Small intestine (tissue), 7 donors: ENCODE data around the gene ZNF710. TPM values are rescaled to one million over a fixed set of nuclear protein-coding genes. Genes with fewer than 3 reads are reported as not detected.

Source experiments
- DNase-seq, 2 donors: peaks; one replicate each; pipeline versions ENCODE4 v3.0.0 to v3.0.0-alpha.2; 2013
- FAIRE-seq: peaks from 2 replicates; lab custom pipeline; 2012; peaks lifted over from hg19 to GRCh38; lab: Jason Lieb, UNC
- H3K27ac ChIP-seq, 3 donors: one replicate each; pipeline ENCODE4 v1.5.1; 2013; ENCODE audit warnings: low read length in 2 of 3, mild to moderate bottlenecking in 2 of 3, control low read depth in 1 of 3, inconsistent platforms in 1 of 3, low read depth in 1 of 3, moderate library complexity in 1 of 3
- H3K27me3 ChIP-seq, 3 donors: one replicate each; pipeline ENCODE4 v1.6.1; 2013; ENCODE audit warnings: low read length in 3 of 3, inconsistent platforms in 1 of 3; ENCODE audit not compliant: control insufficient read depth in 3 of 3, insufficient read depth in 3 of 3
- H3K36me3 ChIP-seq, 3 donors: one replicate each; pipeline ENCODE4 v1.6.1; 2013; ENCODE audit warnings: low read length in 3 of 3, inconsistent platforms in 1 of 3, low read depth in 1 of 3, mild to moderate bottlenecking in 1 of 3, moderate library complexity in 1 of 3; ENCODE audit not compliant: control insufficient read depth in 3 of 3, insufficient read depth in 2 of 3
- H3K4me1 ChIP-seq, 3 donors: one replicate each; pipeline ENCODE4 v1.6.1; 2013; ENCODE audit warnings: low read length in 2 of 3, inconsistent platforms in 1 of 3, low read depth in 1 of 3, mild to moderate bottlenecking in 1 of 3, moderate library complexity in 1 of 3; ENCODE audit not compliant: control insufficient read depth in 3 of 3, insufficient read depth in 2 of 3
- H3K4me3 ChIP-seq, 3 donors: one replicate each; pipeline ENCODE4 v1.5.1; 2013; ENCODE audit warnings: low read length in 3 of 3, control low read depth in 1 of 3, inconsistent platforms in 1 of 3, low read depth in 1 of 3, mild to moderate bottlenecking in 1 of 3, moderate library complexity in 1 of 3
- H3K9me3 ChIP-seq, 2 donors: one replicate each; pipeline ENCODE4 v1.6.1; 2013; ENCODE audit warnings: low read depth in 1 of 2, low read length in 1 of 2; ENCODE audit not compliant: control insufficient read depth in 2 of 2, insufficient read depth in 1 of 2
- WGBS, 3 donors: extraction: QIAGEN DNeasy Blood & Tissue Kit; methylation state at CpG; one replicate each; pipeline ENCODE4 v1.1.7; 2013; 5-methylcytosine and 5-hydroxymethylcytosine counted together
- polyA plus RNA-seq, 4 donors: library from polyadenylated mRNA; stranded (reverse) in 3 of 4; unstranded in 1 of 4; fragments of 200-250 nt in 3 of 4; fragments of 120-200 nt in 1 of 4; gene quantifications; one replicate each; pipeline versions ENCODE4 v1.2.1 to v1.2.3, GENCODE V29; 2013
- donor health status: healthy with polysubstance abuse.
- donor health status: control.
- donor health status: control.
- donor health status: Bipolar disorder and iron deficiency.
- donor health status: healthy.

The ZNF710 gene
- polyA plus RNA-seq, 4 donors: 10.3 to 26.4 (median 18.8) TPM

DNA sequence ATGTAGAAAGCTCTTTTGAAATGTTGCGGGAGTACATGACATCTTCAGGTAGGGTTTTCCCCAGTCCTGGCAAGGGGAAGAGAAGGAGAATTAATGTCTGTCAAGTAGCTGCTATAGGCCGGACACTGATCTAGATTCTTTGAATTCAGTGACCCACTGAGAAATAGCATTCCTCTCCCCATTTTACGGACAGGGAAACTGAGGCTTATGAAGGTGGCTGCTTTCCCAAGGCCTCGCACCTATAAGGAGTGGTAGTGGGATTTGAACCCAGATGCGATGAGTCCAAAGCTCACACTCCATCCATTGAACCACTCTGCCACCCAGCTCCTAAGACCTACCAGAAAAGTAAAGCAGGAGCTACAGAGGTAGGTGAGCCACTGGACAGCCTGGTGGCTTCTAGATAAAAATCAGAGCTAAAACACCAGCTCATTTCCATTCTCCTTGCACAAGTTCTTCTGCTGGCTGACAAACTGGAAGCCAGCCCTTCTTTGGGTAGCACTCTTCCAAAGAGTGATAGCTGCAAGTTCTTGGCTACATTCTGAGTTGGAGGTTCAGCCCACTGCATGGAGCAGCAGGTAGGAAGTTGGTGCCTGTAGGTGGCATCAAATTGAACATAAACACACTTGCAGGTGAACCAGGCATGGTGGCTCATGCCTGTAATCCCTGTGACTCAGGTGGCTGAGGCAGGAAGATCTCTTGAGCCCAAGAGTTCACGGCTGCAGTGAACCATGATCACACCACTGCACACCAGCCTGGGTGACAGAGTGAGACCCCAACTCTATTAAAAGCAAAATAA, 22.0 kb downstream of the ZNF710 start:
- Histone ChIP-seq H3K36me3 (peaks cover 0 to 30% (median 0%) of the 10 kb centered on the region in 3 donors), H3K27me3 (no peaks in the 10 kb centered on the region), H3K27ac (no peak overlapping the region), H3K4me3 (no peak overlapping the region), H3K4me1 (peaks cover 0 to 16% (median 9%) of the 10 kb centered on the region in 3 donors), H3K9me3 (no peaks in the 10 kb centered on the region)
- WGBS, 3 donors: 79 to 88% (median 82%) methylated on average over 6 of the region's 6 CpGs
- FAIRE-seq (no peak), DNase-seq (peak in 1 of 2 donors; percentile 40)

DNA sequence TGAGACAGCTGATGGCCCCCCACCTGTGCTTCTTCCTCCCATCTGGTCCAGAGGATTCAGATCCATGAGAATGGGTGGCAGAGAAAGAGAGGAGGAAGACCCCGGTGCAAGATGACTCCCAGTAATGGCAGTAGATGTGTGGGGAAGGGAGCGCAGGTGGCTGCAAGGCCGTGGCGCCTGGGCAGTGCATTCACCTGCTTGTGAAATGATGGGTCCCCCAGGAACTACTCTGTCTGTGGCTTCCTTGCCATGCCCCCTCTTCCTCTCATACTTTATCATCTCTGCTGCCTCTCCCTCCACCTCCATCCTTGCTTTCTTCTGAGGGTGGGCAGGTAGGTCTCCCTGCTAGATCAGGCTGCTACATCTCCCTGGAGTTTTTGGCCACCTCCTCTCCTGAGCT, 23.3 kb downstream of the ZNF710 start:
- 92 to 100% (median 93%) methylated on average over 4 of the region's 4 CpGs for WGBS, 3 donors
- peaks cover 0 to 27% (median 0%) of the 10 kb centered on the region in 3 donors for H3K36me3 ChIP-seq
- DNase-seq (no peak), FAIRE-seq (no peak)
- H3K9me3 ChIP-seq: no peaks in the 10 kb centered on the region
- H3K4me3 ChIP-seq: no peak overlapping the region
- H3K27me3 ChIP-seq: no peaks in the 10 kb centered on the region
- H3K27ac ChIP-seq: no peak overlapping the region
- H3K4me1 ChIP-seq: peaks cover 0 to 21% (median 14%) of the 10 kb centered on the region in 3 donors

DNA sequence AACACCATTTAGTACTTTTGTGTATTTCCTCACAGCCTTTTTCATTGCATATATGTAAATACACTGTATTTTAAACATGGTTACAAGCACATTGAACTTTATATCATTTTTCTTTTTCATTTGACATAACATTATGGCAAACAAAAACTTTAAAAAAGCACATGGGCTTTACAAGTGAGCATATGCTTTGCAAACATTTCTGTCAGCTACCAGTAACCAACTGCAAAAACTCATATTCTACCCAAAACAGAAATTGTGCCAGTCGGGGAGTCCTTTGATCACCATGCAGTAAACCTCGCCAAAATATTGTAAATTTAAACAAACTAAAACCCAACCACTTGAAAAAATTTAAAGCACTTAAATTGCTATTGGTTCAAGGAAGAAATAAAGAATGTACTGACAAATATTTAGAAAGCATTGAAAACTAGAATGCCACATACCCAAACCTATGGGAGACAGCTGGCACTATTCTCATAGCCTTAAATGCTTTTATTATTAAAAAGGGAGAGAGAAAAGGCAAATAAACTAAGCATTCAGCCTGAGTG, 24.4 kb downstream of the ZNF710 start:
- Histone ChIP-seq H3K4me1 (peaks cover 0 to 26% (median 7%) of the 10 kb centered on the region in 3 donors), H3K27me3 (no peaks in the 10 kb centered on the region), H3K9me3 (no peaks in the 10 kb centered on the region), H3K4me3 (no peak overlapping the region), H3K27ac (no peak overlapping the region), H3K36me3 (peaks cover 0 to 20% (median 0%) of the 10 kb centered on the region in 3 donors)
- WGBS, 3 donors: 39 to 51% (median 45%) methylated on average over 2 of the region's 2 CpGs
- FAIRE-seq (no peak), DNase-seq (no peak)

DNA sequence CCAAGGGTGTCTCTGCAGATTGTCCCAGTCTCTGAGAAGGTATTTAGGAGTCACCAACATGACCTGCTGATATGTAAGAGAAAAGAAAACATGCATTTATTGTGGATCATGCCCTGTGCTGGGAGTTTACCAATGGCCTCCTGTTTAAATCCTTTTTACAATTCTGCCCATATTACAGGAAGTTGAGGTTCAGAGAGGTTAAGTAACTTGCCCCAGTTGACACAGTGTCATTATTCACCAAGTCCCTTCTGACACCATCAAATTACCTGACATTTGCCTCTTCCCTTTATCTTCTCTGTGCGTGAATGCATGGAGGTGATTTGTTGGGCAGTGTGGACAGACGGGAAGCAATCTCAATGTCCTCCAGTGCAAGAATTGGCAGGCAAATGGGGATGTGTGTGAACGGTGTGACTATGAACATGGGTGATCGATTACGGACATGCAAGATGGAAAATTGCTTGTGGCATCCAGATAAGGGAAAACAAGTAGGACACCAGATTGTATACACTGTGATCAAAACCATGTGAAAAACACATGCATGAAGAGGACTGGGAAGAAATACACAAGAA, 27.3 kb downstream of the ZNF710 start:
- FAIRE-seq: no peak
- H3K27ac ChIP-seq: peak overlapping the region; percentile 42 to 96 (median 95)
- peaks cover 0 to 5% (median 0%) of the 10 kb centered on the region in 3 donors for H3K36me3 ChIP-seq
- H3K27me3 ChIP-seq: no peaks in the 10 kb centered on the region
- no peaks in the 10 kb centered on the region for H3K9me3 ChIP-seq
- peaks cover 2 to 28% (median 13%) of the 10 kb centered on the region in 3 donors for H3K4me1 ChIP-seq
- peak in 1 of 2 donors; percentile 54 for DNase-seq
- no peak overlapping the region for H3K4me3 ChIP-seq
- 17 to 69% (median 35%) methylated on average over 5 of the region's 5 CpGs for WGBS, 3 donors

DNA sequence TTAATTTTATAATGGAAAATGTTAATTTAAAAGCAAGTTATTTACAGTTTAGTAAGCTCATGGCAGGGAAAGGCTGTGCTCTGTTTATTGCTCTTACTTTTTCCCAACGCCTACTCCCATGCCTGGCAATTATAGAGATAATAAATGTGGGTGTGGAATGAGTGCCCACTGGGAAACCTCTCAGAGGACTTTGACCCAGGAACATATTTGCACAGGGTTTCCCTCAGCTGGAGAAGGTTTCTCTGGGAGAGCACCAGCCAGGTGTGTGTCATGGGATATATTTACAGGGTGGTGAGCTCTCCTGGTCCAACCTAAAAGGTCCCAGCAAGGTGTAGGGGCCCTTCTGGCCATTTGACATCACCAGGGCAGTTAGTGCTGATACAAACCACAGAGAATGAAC, 27.9 kb downstream of the ZNF710 start:
- Histone ChIP-seq H3K4me3 (no peak overlapping the region), H3K9me3 (no peaks in the 10 kb centered on the region), H3K4me1 (peaks cover 2 to 34% (median 13%) of the 10 kb centered on the region in 3 donors), H3K36me3 (peaks cover 0 to 3% (median 0%) of the 10 kb centered on the region in 3 donors), H3K27me3 (no peaks in the 10 kb centered on the region), H3K27ac (peak overlapping the region; percentile 74 to 96 (median 90))
- 15 to 67% (median 33%) methylated on average over 1 of the region's 1 CpG for WGBS, 3 donors
- DNase-seq: peak; percentile 96 to 99
- no peak for FAIRE-seq

DNA sequence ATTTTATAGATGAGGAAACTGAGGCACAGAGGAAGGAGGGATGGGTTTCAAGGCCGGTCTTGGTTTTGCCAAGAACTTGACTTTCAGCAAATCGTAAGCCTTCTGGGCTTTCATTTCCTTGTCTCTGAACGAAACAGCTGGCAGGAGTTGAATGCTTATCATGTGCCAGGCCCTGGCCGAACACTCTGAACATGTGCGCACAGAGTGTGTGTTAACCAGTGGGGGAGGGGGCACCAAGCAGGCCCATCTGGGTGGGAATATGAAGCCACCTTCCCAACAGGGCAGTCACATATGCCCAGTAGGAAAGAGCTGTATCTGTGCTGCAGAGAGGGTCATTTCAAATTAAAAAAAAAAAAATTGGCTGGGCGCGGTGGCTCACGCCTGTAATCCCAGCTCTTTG, 29.3 kb downstream of the ZNF710 start:
- H3K36me3 ChIP-seq: peaks cover 0 to 11% (median 0%) of the 10 kb centered on the region in 3 donors
- H3K9me3 ChIP-seq: no peaks in the 10 kb centered on the region
- DNase-seq: peak in 1 of 2 donors; percentile 59
- no peak for FAIRE-seq
- no peak overlapping the region for H3K4me3 ChIP-seq
- H3K27ac ChIP-seq: peak overlapping the region in 1 of 3 donors; percentile 63
- no peaks in the 10 kb centered on the region for H3K27me3 ChIP-seq
- H3K4me1 ChIP-seq: peaks cover 2 to 47% (median 17%) of the 10 kb centered on the region in 3 donors
- WGBS, 3 donors: 46 to 73% (median 48%) methylated on average over 8 of the region's 8 CpGs

DNA sequence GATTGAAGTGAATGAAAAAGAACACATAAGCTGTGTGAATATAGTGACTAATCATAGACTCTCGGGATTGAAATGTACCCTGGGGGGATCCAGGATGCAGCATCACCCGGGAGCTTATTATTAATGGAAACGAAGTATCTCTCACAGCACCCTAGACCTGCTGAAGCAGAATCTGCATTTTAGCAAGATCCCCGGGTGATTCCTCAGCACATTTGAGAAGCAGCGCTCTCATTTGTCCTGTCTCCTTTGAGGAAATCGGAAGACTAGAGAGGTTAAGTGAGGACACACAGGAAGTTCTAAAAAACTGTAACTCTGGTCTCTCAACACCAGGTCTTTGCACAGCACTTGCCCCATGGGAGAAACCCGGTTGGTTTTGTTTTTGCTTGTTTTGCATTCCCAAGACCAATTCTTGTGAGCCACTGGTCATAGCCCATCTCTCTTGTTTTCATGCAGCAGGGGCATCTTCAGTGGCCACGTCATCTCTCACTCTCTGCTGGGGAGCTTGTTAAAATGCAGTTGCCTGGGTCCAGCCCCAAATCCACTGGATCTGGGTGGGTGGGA, 30.2 kb downstream of the ZNF710 start:
- FAIRE-seq: no peak
- Histone ChIP-seq H3K36me3 (peaks cover 0 to 18% (median 0%) of the 10 kb centered on the region in 3 donors), H3K4me1 (peaks cover 2 to 55% (median 21%) of the 10 kb centered on the region in 3 donors), H3K27ac (peak overlapping the region in 1 of 3 donors; percentile 89), H3K27me3 (no peaks in the 10 kb centered on the region), H3K4me3 (no peak overlapping the region), H3K9me3 (no peaks in the 10 kb centered on the region)
- no peak for DNase-seq
- 37 to 39% (median 38%) methylated on average over 8 of the region's 8 CpGs for WGBS, 3 donors

DNA sequence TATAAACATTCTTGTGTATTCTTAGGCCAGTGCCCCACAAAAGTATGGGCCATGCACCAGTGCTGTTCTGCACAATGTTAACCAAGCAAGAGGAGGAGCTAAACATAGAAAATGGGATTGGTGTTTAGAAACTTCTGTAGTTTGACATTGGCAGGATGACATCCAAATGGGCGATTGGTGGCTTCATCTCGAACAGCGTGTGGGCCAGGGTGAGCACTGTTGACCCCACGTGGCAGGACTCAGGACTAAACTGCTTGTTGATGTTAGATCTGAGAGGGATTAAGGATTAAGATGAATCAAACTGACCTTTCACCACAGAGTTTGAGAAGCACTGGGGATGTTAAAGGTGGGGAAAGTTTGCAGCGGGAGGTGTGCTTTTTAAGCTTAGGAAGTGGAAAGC, 31.9 kb downstream of the ZNF710 start:
- Histone ChIP-seq H3K27ac (peak overlapping the region in 2 of 3 donors; percentile 79 to 96), H3K4me3 (no peak overlapping the region), H3K27me3 (no peaks in the 10 kb centered on the region), H3K36me3 (peaks cover 0 to 30% (median 0%) of the 10 kb centered on the region in 3 donors), H3K9me3 (no peaks in the 10 kb centered on the region), H3K4me1 (peaks cover 2 to 72% (median 30%) of the 10 kb centered on the region in 3 donors)
- DNase-seq (no peak), FAIRE-seq (no peak)
- 29 to 63% (median 49%) methylated on average over 5 of the region's 5 CpGs for WGBS, 3 donors
